Heart left ventricle (tissue), 13 donors: ENCODE measurements around the gene CCDC3.

Source experiments
- CTCF ChIP-seq, 12 donors: fragments of 200-600 bp; sonication (generic) in 4 of 12; IDR thresholded peaks; one replicate each; pipeline versions ENCODE4 v1.5.0 to v1.8.0; 2018 to 2022; ENCODE audit warnings: antibody characterized with exemption in 12 of 12, mild to moderate bottlenecking in 5 of 12
- POLR2A ChIP-seq, 2 donors: fragments of 450-650 bp; IDR thresholded peaks; one replicate each; pipeline ENCODE4 v1.6.1; 2017; ENCODE audit warnings: antibody characterized with exemption in 2 of 2, mild to moderate bottlenecking in 2 of 2, moderate library complexity in 2 of 2
- donor health status: ischemic (EF 13 %, LVEDD 7.1; RV severe dilation, severe dysfunction).
- donor health status: DM: no; HTN: yes; CAD: no.
- donor health status: DM: no; HTN: no; CAD: no.
- donor health status: ischemic (EF 25% LVEDD 6.9; RV normal size, moderate dysfunction).
- donor health status: ischemic (EF 25% LVEDD 5.7; RV mildly dilated, moderate dysfunction).
- donor health status: ischemic (EF 35%, LVEDD 5.7; RV mildly dilated, moderate dysfunction).
- donor health status: nonischemic (EF 11% LVEDD 7.7; RV severe dilation, severe dysfunction).
- donor health status: DM: yes; HTN: yes; CAD: no.
- donor health status: PGD.
- donor health status: ischemic (EF 29% LVEDD 5.4; RV normal size, mild dysfunction).
- donor health status: nonischemic (EF 23%, LVEDD 6.1; RV moderate dilation, normal function).

- no peak for TF ChIP-seq CTCF (IDR thresholded peaks at IDR 0.05)
- TF ChIP-seq POLR2A (IDR thresholded peaks at IDR 0.05) = no peak
Measured at GRCh38 chr10:13036841-13037240, 35.3 kb upstream of the CCDC3 start.
